Neural progenitor cell (in vitro differentiated cells): ENCODE results near the gene PDGFC.

Experiments used
- EZH2 ChIP-seq: fragments of 200-600 bp; sonication (generic); IDR thresholded peaks from 2 replicates; pipeline ENCODE4 v1.6.1; 2017; ENCODE audit warnings: antibody characterized with exemption, mild to moderate bottlenecking, moderate library complexity
- EZH2phosphoT487 ChIP-seq: fragments of 200-600 bp; sonication (generic); IDR thresholded peaks from 2 replicates; pipeline ENCODE4 v1.6.1; 2017; ENCODE audit warnings: antibody characterized with exemption
- TF ChIP-seq, protein P1 (sequence below): fragments of 200-600 bp; sonication (generic); IDR thresholded peaks from 2 replicates; pipeline ENCODE4 v1.5.1; 2017; ENCODE audit warnings: antibody characterized with exemption, mild to moderate bottlenecking

DNA sequence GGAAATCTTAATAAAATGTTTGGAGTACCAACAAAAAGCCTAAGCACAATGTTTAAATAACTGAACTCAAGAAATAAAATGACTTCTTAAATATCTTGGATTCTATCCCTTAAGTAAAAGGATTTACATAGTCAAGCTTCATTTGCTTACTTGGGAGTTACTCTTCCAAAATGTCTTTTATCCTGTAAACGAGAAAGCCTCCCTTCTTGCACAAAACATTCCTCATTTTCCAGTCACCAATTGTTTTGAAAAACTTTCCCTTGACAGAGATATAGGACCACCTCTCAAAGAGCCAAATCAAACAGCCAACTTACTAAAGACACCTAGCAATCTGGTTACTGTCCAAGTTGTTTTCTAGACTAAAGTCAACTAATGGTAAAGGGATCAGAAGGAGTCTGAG, 18.6 kb downstream of the PDGFC start:
- TF ChIP-seq, protein P1, sequence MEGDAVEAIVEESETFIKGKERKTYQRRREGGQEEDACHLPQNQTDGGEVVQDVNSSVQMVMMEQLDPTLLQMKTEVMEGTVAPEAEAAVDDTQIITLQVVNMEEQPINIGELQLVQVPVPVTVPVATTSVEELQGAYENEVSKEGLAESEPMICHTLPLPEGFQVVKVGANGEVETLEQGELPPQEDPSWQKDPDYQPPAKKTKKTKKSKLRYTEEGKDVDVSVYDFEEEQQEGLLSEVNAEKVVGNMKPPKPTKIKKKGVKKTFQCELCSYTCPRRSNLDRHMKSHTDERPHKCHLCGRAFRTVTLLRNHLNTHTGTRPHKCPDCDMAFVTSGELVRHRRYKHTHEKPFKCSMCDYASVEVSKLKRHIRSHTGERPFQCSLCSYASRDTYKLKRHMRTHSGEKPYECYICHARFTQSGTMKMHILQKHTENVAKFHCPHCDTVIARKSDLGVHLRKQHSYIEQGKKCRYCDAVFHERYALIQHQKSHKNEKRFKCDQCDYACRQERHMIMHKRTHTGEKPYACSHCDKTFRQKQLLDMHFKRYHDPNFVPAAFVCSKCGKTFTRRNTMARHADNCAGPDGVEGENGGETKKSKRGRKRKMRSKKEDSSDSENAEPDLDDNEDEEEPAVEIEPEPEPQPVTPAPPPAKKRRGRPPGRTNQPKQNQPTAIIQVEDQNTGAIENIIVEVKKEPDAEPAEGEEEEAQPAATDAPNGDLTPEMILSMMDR: no peak
- no peak for TF ChIP-seq EZH2phosphoT487
- no peak for TF ChIP-seq EZH2
